ENCODE results near the gene SLC9A9. TPM values are rescaled to one million over a fixed set of nuclear protein-coding genes. Genes with fewer than 3 reads are reported as not detected.

The SLC9A9 gene
- total and polyA plus RNA-seq, 9 donors: 9.6 to 18.3 (median 11.2) TPM

- no peak overlapping the region for H3K4me3 ChIP-seq (ENCODE audit: low read length)
- no peak overlapping the region for H3K27ac ChIP-seq (ENCODE audit: low read length)
- no peaks in the 10 kb centered on the region for H3K9me3 ChIP-seq (replicated peaks; ENCODE audit: control insufficient read depth, low read depth, low read length)
- no peak for DNase-seq
- H3K36me3 ChIP-seq (ENCODE audit: control insufficient read depth, insufficient read depth, low read length): no peaks in the 10 kb centered on the region
- H3K27me3 ChIP-seq (ENCODE audit: control insufficient read depth, insufficient read depth, low read length): no peaks in the 10 kb centered on the region
- H3K4me1 ChIP-seq (ENCODE audit: control insufficient read depth, insufficient read depth, low read length): no peaks in the 10 kb centered on the region
These were observed 235.0 kb downstream of the SLC9A9 start for GRCh38 chr3:143613226-143613625.

- no peak overlapping the region for H3K27ac ChIP-seq (ENCODE audit: low read length)
- no peak for DNase-seq
- no peak overlapping the region for H3K4me3 ChIP-seq (ENCODE audit: low read length)
- H3K4me1 ChIP-seq (ENCODE audit: control insufficient read depth, insufficient read depth, low read length): no peaks in the 10 kb centered on the region
- H3K36me3 ChIP-seq (ENCODE audit: control insufficient read depth, insufficient read depth, low read length): no peaks in the 10 kb centered on the region
- H3K9me3 ChIP-seq (replicated peaks; ENCODE audit: control insufficient read depth, low read depth, low read length): no peaks in the 10 kb centered on the region
- no peaks in the 10 kb centered on the region for H3K27me3 ChIP-seq (ENCODE audit: control insufficient read depth, insufficient read depth, low read length)
- WGBS (ENCODE audit: insufficient coverage): no CpG with 5 or more reads among the region's 2 CpGs
These were observed 235.7 kb downstream of the SLC9A9 start for GRCh38 chr3:143612541-143612940.

GRCh38 chr3:143608966-143609365 lies 239.3 kb downstream of the SLC9A9 start:
- no peak for DNase-seq
- Histone ChIP-seq H3K27me3 (ENCODE audit: control insufficient read depth, insufficient read depth, low read length) (no peaks in the 10 kb centered on the region), H3K36me3 (ENCODE audit: control insufficient read depth, insufficient read depth, low read length) (no peaks in the 10 kb centered on the region), H3K4me1 (ENCODE audit: control insufficient read depth, insufficient read depth, low read length) (no peaks in the 10 kb centered on the region), H3K27ac (ENCODE audit: low read length) (no peak overlapping the region), H3K4me3 (ENCODE audit: low read length) (no peak overlapping the region), H3K9me3 (replicated peaks; ENCODE audit: control insufficient read depth, low read depth, low read length) (no peaks in the 10 kb centered on the region)
- no CpG with 5 or more reads among the region's 5 CpGs for WGBS (ENCODE audit: insufficient coverage)

- no peaks in the 10 kb centered on the region for H3K9me3 ChIP-seq (replicated peaks; ENCODE audit: control insufficient read depth, low read depth, low read length)
- DNase-seq: no peak
- H3K27me3 ChIP-seq (ENCODE audit: control insufficient read depth, insufficient read depth, low read length): no peaks in the 10 kb centered on the region
- no peak overlapping the region for H3K4me3 ChIP-seq (ENCODE audit: low read length)
- WGBS (ENCODE audit: insufficient coverage): no CpG with 5 or more reads among the region's 3 CpGs
- no peaks in the 10 kb centered on the region for H3K36me3 ChIP-seq (ENCODE audit: control insufficient read depth, insufficient read depth, low read length)
- H3K4me1 ChIP-seq (ENCODE audit: control insufficient read depth, insufficient read depth, low read length): no peaks in the 10 kb centered on the region
- no peak overlapping the region for H3K27ac ChIP-seq (ENCODE audit: low read length)
These were observed 242.9 kb downstream of the SLC9A9 start for GRCh38 chr3:143605233-143605950.

GRCh38 chr3:143604402-143605185 lies 243.7 kb downstream of the SLC9A9 start:
- no peak for DNase-seq
- H3K4me3 ChIP-seq (ENCODE audit: low read length): no peak overlapping the region
- no CpG with 5 or more reads among the region's 5 CpGs for WGBS (ENCODE audit: insufficient coverage)
- no peaks in the 10 kb centered on the region for H3K9me3 ChIP-seq (replicated peaks; ENCODE audit: control insufficient read depth, low read depth, low read length)
- H3K27ac ChIP-seq (ENCODE audit: low read length): no peak overlapping the region
- H3K4me1 ChIP-seq (ENCODE audit: control insufficient read depth, insufficient read depth, low read length): no peaks in the 10 kb centered on the region
- no peaks in the 10 kb centered on the region for H3K27me3 ChIP-seq (ENCODE audit: control insufficient read depth, insufficient read depth, low read length)
- no peaks in the 10 kb centered on the region for H3K36me3 ChIP-seq (ENCODE audit: control insufficient read depth, insufficient read depth, low read length)

- no peaks in the 10 kb centered on the region for H3K4me1 ChIP-seq (ENCODE audit: control insufficient read depth, insufficient read depth, low read length)
- no CpG with 5 or more reads among the region's 5 CpGs for WGBS (ENCODE audit: insufficient coverage)
- no peaks in the 10 kb centered on the region for H3K27me3 ChIP-seq (ENCODE audit: control insufficient read depth, insufficient read depth, low read length)
- H3K36me3 ChIP-seq (ENCODE audit: control insufficient read depth, insufficient read depth, low read length): no peaks in the 10 kb centered on the region
- H3K4me3 ChIP-seq (ENCODE audit: low read length): no peak overlapping the region
- no peak overlapping the region for H3K27ac ChIP-seq (ENCODE audit: low read length)
- no peaks in the 10 kb centered on the region for H3K9me3 ChIP-seq (replicated peaks; ENCODE audit: control insufficient read depth, low read depth, low read length)
- no peak for DNase-seq
These were observed 244.5 kb downstream of the SLC9A9 start for GRCh38 chr3:143603774-143604173.

GRCh38 chr3:143601723-143602484 lies 246.4 kb downstream of the SLC9A9 start:
- Histone ChIP-seq H3K4me3 (ENCODE audit: low read length) (no peak overlapping the region), H3K27me3 (ENCODE audit: control insufficient read depth, insufficient read depth, low read length) (no peaks in the 10 kb centered on the region), H3K9me3 (replicated peaks; ENCODE audit: control insufficient read depth, low read depth, low read length) (no peaks in the 10 kb centered on the region), H3K36me3 (ENCODE audit: control insufficient read depth, insufficient read depth, low read length) (no peaks in the 10 kb centered on the region), H3K27ac (ENCODE audit: low read length) (no peak overlapping the region), H3K4me1 (ENCODE audit: control insufficient read depth, insufficient read depth, low read length) (no peaks in the 10 kb centered on the region)
- DNase-seq: peak; percentile 57
- 53% methylated on average over 5 of the region's 6 CpGs for WGBS (ENCODE audit: insufficient coverage)

- Histone ChIP-seq H3K4me1 (ENCODE audit: control insufficient read depth, insufficient read depth, low read length) (no peaks in the 10 kb centered on the region), H3K36me3 (ENCODE audit: control insufficient read depth, insufficient read depth, low read length) (no peaks in the 10 kb centered on the region), H3K4me3 (ENCODE audit: low read length) (no peak overlapping the region), H3K27me3 (ENCODE audit: control insufficient read depth, insufficient read depth, low read length) (no peaks in the 10 kb centered on the region), H3K27ac (ENCODE audit: low read length) (no peak overlapping the region), H3K9me3 (replicated peaks; ENCODE audit: control insufficient read depth, low read depth, low read length) (no peaks in the 10 kb centered on the region)
- DNase-seq: no peak
- no CpG with 5 or more reads among the region's 4 CpGs for WGBS (ENCODE audit: insufficient coverage)
These were observed 247.2 kb downstream of the SLC9A9 start for GRCh38 chr3:143600756-143601718.

- peak; percentile 86 for DNase-seq
- Histone ChIP-seq H3K4me1 (ENCODE audit: control insufficient read depth, insufficient read depth, low read length) (no peaks in the 10 kb centered on the region), H3K4me3 (ENCODE audit: low read length) (no peak overlapping the region), H3K27ac (ENCODE audit: low read length) (no peak overlapping the region), H3K27me3 (ENCODE audit: control insufficient read depth, insufficient read depth, low read length) (no peaks in the 10 kb centered on the region), H3K36me3 (ENCODE audit: control insufficient read depth, insufficient read depth, low read length) (no peaks in the 10 kb centered on the region), H3K9me3 (replicated peaks; ENCODE audit: control insufficient read depth, low read depth, low read length) (no peaks in the 10 kb centered on the region)
- 59% methylated on average over 8 of the region's 17 CpGs for WGBS (ENCODE audit: insufficient coverage)
These were observed 250.3 kb downstream of the SLC9A9 start for GRCh38 chr3:143597774-143598652.
